A549 (cell line): Measurements from ENCODE around the gene TNFRSF21. TPM values are rescaled to one million over a fixed set of nuclear protein-coding genes. Genes with fewer than 3 reads are reported as not detected.

Source experiments
- ATAC-seq, 2 experiments: fragments of 200-7000 bp in 1 of 2; fragments of >200 bp in 1 of 2; cut with Nextera tagmentation in 1 of 2; cut with Tn5 transposase in 1 of 2; 3 replicates each; pipeline versions ENCODE4 v1.8.0 to v1.9.1; 2018 to 2020; ENCODE audit warnings: mild to moderate bottlenecking in 1 of 2, moderate library complexity in 1 of 2
- CTCF ChIA-PET: fragments of 300-600 bp; sonication (Branson Sonifier 250); formaldehyde crosslinking; extraction: SDS; loops from one replicate; lab custom pipeline; 2021; ENCODE audit warnings: antibody characterized with exemption, inconsistent platforms; lab: Yijun Ruan, JAX
- POLR2A ChIA-PET: fragments of 350-600 bp; formaldehyde crosslinking; extraction: SDS; loops from one replicate; lab custom pipeline; 2021; ENCODE audit warnings: antibody characterized with exemption, inconsistent platforms; lab: Yijun Ruan, JAX
- DNase-seq, 2 experiments: peaks; one replicate each; pipeline versions ENCODE4 v3.0.0 to v3.0.0-alpha.2; 2011 to 2016; ENCODE audit warnings: low read depth in 1 of 2, low spot score in 1 of 2
- FAIRE-seq: peaks from 2 replicates; lab custom pipeline; 2011; peaks lifted over from hg19 to GRCh38; lab: Jason Lieb, UNC
- H3K27ac ChIP-seq, 2 experiments: fragments of >200 bp; sonication (Bioruptor Twin); formaldehyde crosslinking; 3 replicates each; pipeline ENCODE4 v1.5.1; 2016 to 2017
- H3K4me1 ChIP-seq: fragments of >200 bp; sonication (Bioruptor Twin); formaldehyde crosslinking; 3 replicates; pipeline ENCODE4 v1.6.1; 2016
- H3K4me2 ChIP-seq: fragments of >200 bp; sonication (Bioruptor Twin); formaldehyde crosslinking; 3 replicates; pipeline ENCODE4 v1.6.1; 2016
- H3K4me3 ChIP-seq: fragments of >200 bp; sonication (Bioruptor Twin); formaldehyde crosslinking; 3 replicates; pipeline ENCODE4 v1.5.1; 2016
- H3K9me3 ChIP-seq: fragments of >200 bp; sonication (Bioruptor Twin); formaldehyde crosslinking; 3 replicates; pipeline ENCODE4 v1.6.1; 2016
- CEBPB ChIP-seq, 2 experiments: fragments of >200 bp in 1 of 2; sonication (Bioruptor Twin) in 1 of 2; formaldehyde crosslinking in 1 of 2; IDR thresholded peaks; 2 replicates each; pipeline ENCODE4 v1.6.1; 2012 to 2016
- CHD4 ChIP-seq: fragments of 200-600 bp; sonication (generic); IDR thresholded peaks from 2 replicates; pipeline ENCODE4 v1.6.1; 2016; ENCODE audit warnings: antibody characterized with exemption, mild to moderate bottlenecking, borderline replicate concordance
- ESRRA ChIP-seq: fragments of 150-350 bp; IDR thresholded peaks from 2 replicates; pipeline ENCODE4 v1.6.1; 2014; ENCODE audit warnings: mild to moderate bottlenecking, low read length, borderline replicate concordance
- GATA3 ChIP-seq: IDR thresholded peaks from 2 replicates; pipeline ENCODE4 v1.6.1; 2012; ENCODE audit warnings: borderline replicate concordance
- JUN ChIP-seq, 2 experiments: fragments of >200 bp; sonication (Bioruptor Twin); formaldehyde crosslinking; IDR thresholded peaks; 2 replicates in 1 of 2; 3 replicates in 1 of 2; pipeline ENCODE4 v1.6.1; 2016 to 2017
- JUNB ChIP-seq: fragments of >200 bp; sonication (Bioruptor Twin); formaldehyde crosslinking; IDR thresholded peaks from 2 replicates; pipeline ENCODE4 v1.6.1; 2016
- KDM5A ChIP-seq: fragments of 200-600 bp; sonication (generic); IDR thresholded peaks from 2 replicates; pipeline ENCODE4 v1.6.1; 2016; ENCODE audit warnings: antibody characterized with exemption, mild to moderate bottlenecking
- MAFK ChIP-seq: fragments of 450-650 bp; IDR thresholded peaks from 2 replicates; pipeline ENCODE4 v1.6.1; 2014; ENCODE audit not compliant: partially characterized antibody
- MYC ChIP-seq: IDR thresholded peaks from 2 replicates; pipeline ENCODE4 v1.6.1; 2012; ENCODE audit warnings: mild to moderate bottlenecking, inconsistent platforms, low read length, improper control_type of control experiment, borderline replicate concordance
- NFE2L2 ChIP-seq: fragments of 150-350 bp; conservative IDR thresholded peaks from 2 replicates; pipeline ENCODE4 v1.6.1; 2014; ENCODE audit warnings: low read length
- PHF8 ChIP-seq: fragments of 200-600 bp; sonication (generic); IDR thresholded peaks from 2 replicates; pipeline ENCODE4 v1.6.1; 2016; ENCODE audit warnings: low read depth, mild to moderate bottlenecking, antibody characterized with exemption, moderate library complexity, borderline replicate concordance
- POLR2AphosphoS2 ChIP-seq: conservative IDR thresholded peaks from 2 replicates; pipeline ENCODE4 v1.6.1; 2012; ENCODE audit warnings: low read length, improper control_type of control experiment, inconsistent platforms
- RAD21 ChIP-seq, 2 experiments: fragments of >200 bp in 1 of 2; sonication (Bioruptor Twin) in 1 of 2; formaldehyde crosslinking in 1 of 2; IDR thresholded peaks in 1 of 2; conservative IDR thresholded peaks in 1 of 2; 2 replicates in 1 of 2; 3 replicates in 1 of 2; pipeline ENCODE4 v1.6.1; 2012 to 2018; ENCODE audit warnings: inconsistent platforms in 1 of 2
- RNF2 ChIP-seq: fragments of 200-600 bp; sonication (generic); IDR thresholded peaks from 2 replicates; pipeline ENCODE4 v1.6.1; 2016; ENCODE audit warnings: low read depth, mild to moderate bottlenecking, antibody characterized with exemption, moderate library complexity, borderline replicate concordance
- SREBF2 ChIP-seq: fragments of 450-650 bp; IDR thresholded peaks from 2 replicates; pipeline ENCODE4 v1.6.1; 2014; ENCODE audit warnings: mild to moderate bottlenecking, moderate library complexity
- TFCP2L1 ChIP-seq: fragments of 250-450 bp; sonication (Bioruptor Pico); IDR thresholded peaks from 2 replicates; pipeline ENCODE4 v1.5.0; 2021; ENCODE audit warnings: mild to moderate bottlenecking
- TP53 ChIP-seq: fragments of 250-450 bp; sonication (Bioruptor Pico); IDR thresholded peaks from 2 replicates; pipeline ENCODE4 v1.5.0; 2021; ENCODE audit warnings: mild to moderate bottlenecking, moderate library complexity
- ZC3H11A ChIP-seq: fragments of 450-650 bp; IDR thresholded peaks from 2 replicates; pipeline ENCODE4 v1.6.1; 2014; ENCODE audit warnings: antibody characterized with exemption, mild to moderate bottlenecking
- ZFP36 ChIP-seq: fragments of 450-650 bp; IDR thresholded peaks from 2 replicates; pipeline ENCODE4 v1.6.1; 2014; ENCODE audit warnings: borderline replicate concordance; ENCODE audit not compliant: partially characterized antibody
- WGBS: methylation state at CpG from one replicate; pipeline ENCODE4 v1.1.6; 2017; ENCODE audit errors: missing lambda C conversion rate; 5-methylcytosine and 5-hydroxymethylcytosine counted together
- polyA plus RNA-seq, 4 experiments: library from polyadenylated mRNA; depleted of rRNA in 3 of 4; stranded (reverse); fragments of >200 nt; fragmentation: RNase III in 1 of 4; extraction: RNeasy Plus Mini Kit Qiagen cat#74134 plus additional on column Dnase treatment in 1 of 4; gene quantifications; 2 replicates in 3 of 4; 3 replicates in 1 of 4; pipeline ENCODE4 v1.2.3, GENCODE V29; 2011 to 2017
- TF ChIP-seq, protein P1 (sequence below): fragments of >200 bp; sonication (Bioruptor Twin); formaldehyde crosslinking; IDR thresholded peaks from 3 replicates; pipeline ENCODE4 v1.5.1; 2016
- TF ChIP-seq, protein P2 (sequence below): IDR thresholded peaks from 2 replicates; pipeline ENCODE4 v1.6.1; 2012
- TF ChIP-seq, protein P3 (sequence below): fragments of >200 bp; sonication (Bioruptor Twin); formaldehyde crosslinking; IDR thresholded peaks from 2 replicates; pipeline ENCODE4 v1.6.1; 2016
- TF ChIP-seq, protein P4 (sequence below): fragments of 150-350 bp; IDR thresholded peaks from 2 replicates; pipeline ENCODE4 v1.6.1; 2014; ENCODE audit warnings: low read depth, mild to moderate bottlenecking, low read length
- TF ChIP-seq, protein P5 (sequence below): fragments of 250-450 bp; sonication (Bioruptor Pico); IDR thresholded peaks from 2 replicates; pipeline ENCODE4 v1.5.0; 2021; ENCODE audit warnings: mild to moderate bottlenecking, moderate library complexity, borderline replicate concordance
- TF ChIP-seq, protein P6 (sequence below): fragments of 450-650 bp; IDR thresholded peaks from 2 replicates; pipeline ENCODE4 v1.6.1; 2014; ENCODE audit warnings: antibody characterized with exemption
- TF ChIP-seq, protein P7 (sequence below): fragments of 200-600 bp; sonication (generic); IDR thresholded peaks from 2 replicates; pipeline ENCODE4 v1.6.1; 2016; ENCODE audit warnings: antibody characterized with exemption, mild to moderate bottlenecking, moderate library complexity

Gene TNFRSF21
- polyA plus RNA-seq, 2 of the 4 experiments (the other 2 are of a cell fraction), result 14.1 to 15.6 TPM

DNA sequence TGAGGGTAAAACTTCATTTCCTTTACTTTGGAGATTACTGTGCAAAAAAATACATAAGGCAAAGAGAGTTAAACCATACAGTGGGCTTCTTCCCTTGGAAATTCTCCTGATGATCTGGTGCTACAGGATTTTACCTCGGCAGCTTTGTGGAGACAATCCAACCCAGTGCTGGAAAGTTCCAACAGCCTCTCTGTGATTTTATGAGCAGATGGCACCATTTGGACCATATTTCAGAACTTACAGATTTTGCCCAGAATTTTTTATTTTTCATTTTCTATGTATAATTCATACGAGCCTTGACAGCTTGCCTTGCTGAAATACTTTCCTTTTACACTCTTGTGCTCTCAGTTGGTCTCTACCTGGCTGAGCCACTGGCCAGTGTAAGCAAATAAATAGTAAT, 43.3 kb upstream of the TNFRSF21 start:
- Histone ChIP-seq H3K9me3 (no peaks in the 10 kb centered on the region), H3K4me2 (no peak overlapping the region), H3K4me1 (no peaks in the 10 kb centered on the region), H3K27ac (no peak overlapping the region), H3K4me3 (no peak overlapping the region)
- ChIA-PET CTCF (no interaction called here), POLR2A (no interaction called here)
- FAIRE-seq (no peak), DNase-seq (no peak), ATAC-seq (no peak)
- TF ChIP-seq JUN (IDR thresholded peaks at IDR 0.05) (no peak), CEBPB (IDR thresholded peaks at IDR 0.05) (no peak), ZFP36 (no peak), KDM5A (no peak), TP53 (no peak), MYC (no peak), RNF2 (no peak), RAD21 (conservative IDR thresholded peaks at IDR 0.05 in 1 of 2, IDR thresholded peaks at IDR 0.05 in 1 of 2) (no peak)
- TF ChIP-seq, protein P1, sequence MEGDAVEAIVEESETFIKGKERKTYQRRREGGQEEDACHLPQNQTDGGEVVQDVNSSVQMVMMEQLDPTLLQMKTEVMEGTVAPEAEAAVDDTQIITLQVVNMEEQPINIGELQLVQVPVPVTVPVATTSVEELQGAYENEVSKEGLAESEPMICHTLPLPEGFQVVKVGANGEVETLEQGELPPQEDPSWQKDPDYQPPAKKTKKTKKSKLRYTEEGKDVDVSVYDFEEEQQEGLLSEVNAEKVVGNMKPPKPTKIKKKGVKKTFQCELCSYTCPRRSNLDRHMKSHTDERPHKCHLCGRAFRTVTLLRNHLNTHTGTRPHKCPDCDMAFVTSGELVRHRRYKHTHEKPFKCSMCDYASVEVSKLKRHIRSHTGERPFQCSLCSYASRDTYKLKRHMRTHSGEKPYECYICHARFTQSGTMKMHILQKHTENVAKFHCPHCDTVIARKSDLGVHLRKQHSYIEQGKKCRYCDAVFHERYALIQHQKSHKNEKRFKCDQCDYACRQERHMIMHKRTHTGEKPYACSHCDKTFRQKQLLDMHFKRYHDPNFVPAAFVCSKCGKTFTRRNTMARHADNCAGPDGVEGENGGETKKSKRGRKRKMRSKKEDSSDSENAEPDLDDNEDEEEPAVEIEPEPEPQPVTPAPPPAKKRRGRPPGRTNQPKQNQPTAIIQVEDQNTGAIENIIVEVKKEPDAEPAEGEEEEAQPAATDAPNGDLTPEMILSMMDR, result no peak
- TF ChIP-seq, protein P2, sequence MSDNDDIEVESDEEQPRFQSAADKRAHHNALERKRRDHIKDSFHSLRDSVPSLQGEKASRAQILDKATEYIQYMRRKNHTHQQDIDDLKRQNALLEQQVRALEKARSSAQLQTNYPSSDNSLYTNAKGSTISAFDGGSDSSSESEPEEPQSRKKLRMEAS, result no peak
- TF ChIP-seq, protein P3, sequence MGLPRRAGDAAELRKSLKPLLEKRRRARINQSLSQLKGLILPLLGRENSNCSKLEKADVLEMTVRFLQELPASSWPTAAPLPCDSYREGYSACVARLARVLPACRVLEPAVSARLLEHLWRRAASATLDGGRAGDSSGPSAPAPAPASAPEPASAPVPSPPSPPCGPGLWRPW, result no peak
- WGBS, result 75% methylated on average over 2 of the region's 2 CpGs

DNA sequence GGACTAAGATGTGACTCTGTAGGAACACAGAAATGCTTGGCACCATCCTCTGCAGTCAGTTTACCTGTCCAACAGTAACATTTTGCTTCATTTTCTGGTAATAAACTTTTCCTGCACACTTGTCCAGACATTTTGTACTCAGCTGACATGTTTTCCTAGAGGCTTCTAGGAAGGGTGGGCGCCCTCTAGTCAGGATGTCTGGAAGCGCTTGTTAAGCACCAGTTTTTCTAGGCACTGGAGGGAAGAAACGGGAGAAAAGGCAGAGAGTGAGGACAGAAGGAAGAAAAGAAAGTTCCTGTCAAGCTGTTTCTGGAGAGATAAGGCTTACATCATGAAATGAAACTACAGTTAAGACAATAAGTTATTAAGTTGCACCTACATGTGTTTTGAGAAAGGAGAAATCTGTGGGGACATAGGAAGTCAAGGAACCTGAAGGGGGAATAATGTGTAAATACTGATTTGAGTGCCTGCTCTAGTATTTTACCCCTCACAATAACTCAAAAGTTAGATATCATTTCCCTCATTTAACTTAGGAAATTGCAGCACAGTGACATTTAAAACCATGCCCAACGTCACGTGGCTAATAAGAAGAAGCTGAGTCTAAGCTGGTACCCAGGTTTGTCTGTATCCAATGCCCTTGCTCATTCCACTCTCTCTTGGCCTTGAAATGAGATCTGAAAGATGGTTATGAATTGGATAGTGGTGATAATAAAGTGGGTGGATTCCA, 42.7 kb upstream of the TNFRSF21 start:
- Histone ChIP-seq H3K9me3 (no peaks in the 10 kb centered on the region), H3K27ac (no peak overlapping the region), H3K4me1 (no peaks in the 10 kb centered on the region), H3K4me3 (no peak overlapping the region), H3K4me2 (no peak overlapping the region)
- DNase-seq (peak in 1 of 2 experiments; percentile 10), FAIRE-seq (no peak), ATAC-seq (no peak)
- POLR2A ChIA-PET, result no interaction called here
- TF ChIP-seq, protein P4, sequence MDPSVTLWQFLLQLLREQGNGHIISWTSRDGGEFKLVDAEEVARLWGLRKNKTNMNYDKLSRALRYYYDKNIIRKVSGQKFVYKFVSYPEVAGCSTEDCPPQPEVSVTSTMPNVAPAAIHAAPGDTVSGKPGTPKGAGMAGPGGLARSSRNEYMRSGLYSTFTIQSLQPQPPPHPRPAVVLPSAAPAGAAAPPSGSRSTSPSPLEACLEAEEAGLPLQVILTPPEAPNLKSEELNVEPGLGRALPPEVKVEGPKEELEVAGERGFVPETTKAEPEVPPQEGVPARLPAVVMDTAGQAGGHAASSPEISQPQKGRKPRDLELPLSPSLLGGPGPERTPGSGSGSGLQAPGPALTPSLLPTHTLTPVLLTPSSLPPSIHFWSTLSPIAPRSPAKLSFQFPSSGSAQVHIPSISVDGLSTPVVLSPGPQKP, result no peak
- TF ChIP-seq NFE2L2 (no peak), MAFK (no peak), ZC3H11A (no peak), TFCP2L1 (no peak), JUNB (no peak), GATA3 (no peak), POLR2AphosphoS2 (no peak), ESRRA (no peak), CHD4 (no peak), PHF8 (no peak), SREBF2 (no peak)
- TF ChIP-seq, protein P5, sequence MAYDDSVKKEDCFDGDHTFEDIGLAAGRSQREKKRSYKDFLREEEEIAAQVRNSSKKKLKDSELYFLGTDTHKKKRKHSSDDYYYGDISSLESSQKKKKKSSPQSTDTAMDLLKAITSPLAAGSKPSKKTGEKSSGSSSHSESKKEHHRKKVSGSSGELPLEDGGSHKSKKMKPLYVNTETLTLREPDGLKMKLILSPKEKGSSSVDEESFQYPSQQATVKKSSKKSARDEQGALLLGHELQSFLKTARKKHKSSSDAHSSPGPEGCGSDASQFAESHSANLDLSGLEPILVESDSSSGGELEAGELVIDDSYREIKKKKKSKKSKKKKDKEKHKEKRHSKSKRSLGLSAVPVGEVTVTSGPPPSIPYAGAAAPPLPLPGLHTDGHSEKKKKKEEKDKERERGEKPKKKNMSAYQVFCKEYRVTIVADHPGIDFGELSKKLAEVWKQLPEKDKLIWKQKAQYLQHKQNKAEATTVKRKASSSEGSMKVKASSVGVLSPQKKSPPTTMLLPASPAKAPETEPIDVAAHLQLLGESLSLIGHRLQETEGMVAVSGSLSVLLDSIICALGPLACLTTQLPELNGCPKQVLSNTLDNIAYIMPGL (CRISPR knock-in tag), result no peak
- TF ChIP-seq, protein P6, sequence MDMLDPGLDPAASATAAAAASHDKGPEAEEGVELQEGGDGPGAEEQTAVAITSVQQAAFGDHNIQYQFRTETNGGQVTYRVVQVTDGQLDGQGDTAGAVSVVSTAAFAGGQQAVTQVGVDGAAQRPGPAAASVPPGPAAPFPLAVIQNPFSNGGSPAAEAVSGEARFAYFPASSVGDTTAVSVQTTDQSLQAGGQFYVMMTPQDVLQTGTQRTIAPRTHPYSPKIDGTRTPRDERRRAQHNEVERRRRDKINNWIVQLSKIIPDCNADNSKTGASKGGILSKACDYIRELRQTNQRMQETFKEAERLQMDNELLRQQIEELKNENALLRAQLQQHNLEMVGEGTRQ, result no peak
- TF ChIP-seq, protein P7, sequence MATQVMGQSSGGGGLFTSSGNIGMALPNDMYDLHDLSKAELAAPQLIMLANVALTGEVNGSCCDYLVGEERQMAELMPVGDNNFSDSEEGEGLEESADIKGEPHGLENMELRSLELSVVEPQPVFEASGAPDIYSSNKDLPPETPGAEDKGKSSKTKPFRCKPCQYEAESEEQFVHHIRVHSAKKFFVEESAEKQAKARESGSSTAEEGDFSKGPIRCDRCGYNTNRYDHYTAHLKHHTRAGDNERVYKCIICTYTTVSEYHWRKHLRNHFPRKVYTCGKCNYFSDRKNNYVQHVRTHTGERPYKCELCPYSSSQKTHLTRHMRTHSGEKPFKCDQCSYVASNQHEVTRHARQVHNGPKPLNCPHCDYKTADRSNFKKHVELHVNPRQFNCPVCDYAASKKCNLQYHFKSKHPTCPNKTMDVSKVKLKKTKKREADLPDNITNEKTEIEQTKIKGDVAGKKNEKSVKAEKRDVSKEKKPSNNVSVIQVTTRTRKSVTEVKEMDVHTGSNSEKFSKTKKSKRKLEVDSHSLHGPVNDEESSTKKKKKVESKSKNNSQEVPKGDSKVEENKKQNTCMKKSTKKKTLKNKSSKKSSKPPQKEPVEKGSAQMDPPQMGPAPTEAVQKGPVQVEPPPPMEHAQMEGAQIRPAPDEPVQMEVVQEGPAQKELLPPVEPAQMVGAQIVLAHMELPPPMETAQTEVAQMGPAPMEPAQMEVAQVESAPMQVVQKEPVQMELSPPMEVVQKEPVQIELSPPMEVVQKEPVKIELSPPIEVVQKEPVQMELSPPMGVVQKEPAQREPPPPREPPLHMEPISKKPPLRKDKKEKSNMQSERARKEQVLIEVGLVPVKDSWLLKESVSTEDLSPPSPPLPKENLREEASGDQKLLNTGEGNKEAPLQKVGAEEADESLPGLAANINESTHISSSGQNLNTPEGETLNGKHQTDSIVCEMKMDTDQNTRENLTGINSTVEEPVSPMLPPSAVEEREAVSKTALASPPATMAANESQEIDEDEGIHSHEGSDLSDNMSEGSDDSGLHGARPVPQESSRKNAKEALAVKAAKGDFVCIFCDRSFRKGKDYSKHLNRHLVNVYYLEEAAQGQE, result no peak
- CTCF ChIA-PET, result no interaction called here
- 81% methylated on average over 5 of the region's 5 CpGs for WGBS
